ENCODE data around the gene BUD31.
A peak's percentile ranks its signal among the peaks of the same experiment; 100 is the strongest.

Gene BUD31

GRCh38 chr7:99387912-99388311, 20.9 kb upstream of the BUD31 start:
- H3K27ac ChIP-seq, result no peak overlapping the region
- no peak for TF ChIP-seq ZFX (IDR thresholded peaks at IDR 0.05; ENCODE audit: borderline replicate concordance)

DNA sequence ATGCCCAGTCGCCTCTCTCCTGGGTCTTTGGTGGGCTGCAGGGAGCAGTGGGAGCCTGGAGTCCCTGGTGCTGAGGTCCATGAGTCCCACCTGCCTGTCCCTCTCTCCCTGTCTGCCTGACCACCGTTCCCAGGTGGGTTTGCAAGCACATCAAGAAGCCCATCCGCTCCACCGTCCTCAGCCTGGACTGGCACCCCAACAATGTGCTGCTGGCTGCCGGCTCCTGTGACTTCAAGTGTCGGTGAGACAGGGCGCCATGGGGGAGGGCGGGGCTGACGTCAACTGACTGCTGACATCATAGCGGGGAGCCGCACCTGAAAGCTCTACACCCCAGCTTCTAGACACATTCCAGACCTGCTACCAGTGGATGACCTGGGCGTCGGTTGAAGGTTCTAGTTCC, 19.0 kb upstream of the BUD31 start:
- no peak for TF ChIP-seq CTCF (IDR thresholded peaks at IDR 0.05)
- TF ChIP-seq ZFX (IDR thresholded peaks at IDR 0.05; ENCODE audit: borderline replicate concordance), result no peak
- no peak overlapping the region for H3K27ac ChIP-seq

DNA sequence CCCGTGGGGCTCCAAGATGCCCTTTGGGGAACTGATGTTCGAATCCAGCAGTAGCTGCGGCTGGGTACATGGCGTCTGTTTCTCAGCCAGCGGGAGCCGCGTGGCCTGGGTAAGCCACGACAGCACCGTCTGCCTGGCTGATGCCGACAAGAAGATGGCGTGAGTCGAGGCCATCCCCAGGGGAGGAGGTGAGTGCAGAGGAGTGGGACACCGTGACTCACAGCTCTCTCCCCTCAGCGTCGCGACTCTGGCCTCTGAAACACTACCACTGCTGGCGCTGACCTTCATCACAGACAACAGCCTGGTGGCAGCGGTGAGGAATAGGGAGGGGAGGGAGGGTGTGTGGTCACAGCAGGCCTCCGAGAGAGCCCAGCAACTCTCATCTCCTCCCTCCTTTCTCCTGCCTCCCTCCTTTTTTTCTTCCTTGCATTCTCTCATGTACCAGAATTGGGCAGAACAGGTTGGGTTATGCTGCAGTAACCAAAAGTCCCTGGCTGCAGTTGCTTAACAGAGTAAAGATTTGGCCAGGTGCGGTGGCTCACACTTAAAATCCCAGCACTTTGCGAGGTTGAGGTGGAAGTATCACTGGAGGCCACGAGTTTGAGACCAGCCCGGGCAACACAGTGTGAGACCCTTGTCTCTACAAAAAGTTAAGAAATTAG, 17.7 kb upstream of the BUD31 start:
- TF ChIP-seq ZFX (IDR thresholded peaks at IDR 0.05; ENCODE audit: borderline replicate concordance) (no peak), CTCF (IDR thresholded peaks at IDR 0.05) (no peak)
- peak overlapping the region; percentile 92 for H3K27ac ChIP-seq

DNA sequence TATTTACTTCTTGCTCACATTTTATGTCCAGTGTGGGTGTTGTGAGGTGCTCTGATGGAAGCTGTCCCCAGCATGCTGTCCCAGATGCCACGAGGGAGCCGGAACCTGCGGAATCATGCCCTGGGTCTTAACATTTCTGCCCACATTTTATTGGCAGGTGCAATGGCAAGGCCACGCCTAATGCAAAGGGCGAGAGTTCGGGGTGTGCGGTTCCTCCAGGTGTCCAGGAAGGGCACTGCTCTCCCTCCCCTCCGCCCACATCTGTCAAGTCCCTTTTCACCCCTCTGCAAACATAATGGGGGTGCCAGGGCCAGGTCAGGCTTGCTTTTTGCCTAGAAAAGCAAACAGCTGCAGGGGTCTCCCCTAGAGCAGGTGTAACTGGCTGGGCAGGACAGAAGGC, 16.7 kb upstream of the BUD31 start:
- no peak for TF ChIP-seq ZFX (IDR thresholded peaks at IDR 0.05; ENCODE audit: borderline replicate concordance)
- no peak for TF ChIP-seq CTCF (IDR thresholded peaks at IDR 0.05)
- H3K27ac ChIP-seq, result peak overlapping the region; percentile 92

- TF ChIP-seq CTCF (IDR thresholded peaks at IDR 0.05) (no peak), ZFX (IDR thresholded peaks at IDR 0.05; ENCODE audit: borderline replicate concordance) (no peak)
These were observed 16.0 kb upstream of the BUD31 start for GRCh38 chr7:99392659-99393354.

DNA sequence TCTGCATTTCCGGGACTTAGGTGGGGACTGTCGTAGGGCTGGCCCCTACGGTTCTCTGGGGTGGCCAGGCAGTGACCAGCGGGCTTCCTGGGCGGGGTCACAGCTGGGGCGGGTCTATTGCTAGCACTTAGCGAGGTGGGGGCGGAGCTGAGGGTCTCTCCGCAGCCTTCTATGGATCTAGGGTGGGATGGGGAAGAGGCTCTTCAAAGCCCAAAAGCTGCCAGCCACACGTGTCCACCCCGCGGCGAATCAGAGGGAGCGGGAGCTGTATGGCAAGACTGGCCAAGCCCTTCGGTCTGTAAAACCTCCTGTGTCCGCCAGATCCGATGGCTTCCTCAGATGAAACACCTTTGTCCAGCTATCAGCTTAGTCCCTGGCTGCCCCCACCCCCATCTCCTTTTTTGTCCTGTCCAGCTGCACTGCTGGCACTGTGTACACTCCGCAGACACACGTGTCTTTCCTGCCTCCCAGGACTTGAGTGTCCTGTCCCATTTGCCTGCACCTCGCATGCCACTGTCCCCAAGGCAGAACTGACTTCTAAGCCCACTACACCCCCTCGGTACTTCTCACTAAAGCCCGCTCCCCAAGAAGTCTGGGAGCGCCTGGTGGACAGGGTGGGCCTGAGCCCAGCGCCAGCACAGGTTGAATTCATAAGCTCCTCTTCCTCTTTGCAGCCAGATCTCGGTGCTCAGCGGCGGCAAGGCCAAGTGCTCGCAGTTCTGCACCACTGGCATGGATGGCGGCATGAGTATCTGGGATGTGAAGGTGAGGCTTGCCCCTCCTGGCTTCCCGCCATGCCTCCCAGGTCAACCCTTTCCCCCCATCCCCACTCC, 15.2 kb upstream of the BUD31 start:
- peak overlapping the region; percentile 92 for H3K27ac ChIP-seq

More at GRCh38 chr7:99392659-99393354, 16.0 kb upstream of the BUD31 start:
- peak overlapping the region; percentile 92 for H3K27ac ChIP-seq

GRCh38 chr7:99394188-99394502, 14.6 kb upstream of the BUD31 start:
- TF ChIP-seq CTCF (IDR thresholded peaks at IDR 0.05), result no peak
- no peak for TF ChIP-seq ZFX (IDR thresholded peaks at IDR 0.05; ENCODE audit: borderline replicate concordance)
- peak overlapping the region; percentile 92 for H3K27ac ChIP-seq

More for the DNA sequence above, 15.2 kb upstream of the BUD31 start:
- TF ChIP-seq ZFX (IDR thresholded peaks at IDR 0.05; ENCODE audit: borderline replicate concordance), result no peak
- no peak for TF ChIP-seq CTCF (IDR thresholded peaks at IDR 0.05)
